SK-N-SH (cell line): ENCODE results near the gene TPMT. TPM values are rescaled to one million over a fixed set of nuclear protein-coding genes. Genes with fewer than 3 reads are reported as not detected.
"Not testable (repeated sequence)": the region's sequence is repeated elsewhere in the genome, so short reads cannot be mapped to it uniquely, and the experiment has no call there.

Experiments used
- CTCF ChIA-PET: fragments of 300-600, 350-600 bp; formaldehyde crosslinking; extraction: SDS; loops from one replicate; lab custom pipeline; 2021; lab: Yijun Ruan, JAX
- POLR2A ChIA-PET: fragments of 350-600 bp; sonication (Branson Sonifier 250); formaldehyde crosslinking; extraction: SDS; loops from one replicate; lab custom pipeline; 2020; ENCODE audit warnings: antibody characterized with exemption, inconsistent platforms; lab: Yijun Ruan, JAX
- DNase-seq: peaks from one replicate; pipeline ENCODE4 v3.0.0; 2012
- H2AFZ ChIP-seq: fragments of 200-600 bp; sonication (generic); 2 replicates; pipeline ENCODE4 v1.8.1; 2016; ENCODE audit warnings: antibody characterized with exemption, mild to moderate bottlenecking, low read depth
- H3F3A ChIP-seq: fragments of 200-600 bp; sonication (generic); replicated peaks from 2 replicates; pipeline ENCODE3; 2016; ENCODE audit warnings: antibody characterized with exemption, mild to moderate bottlenecking; ENCODE audit not compliant: insufficient read depth
- H3K27ac ChIP-seq, 2 experiments: fragments of 200-500 bp in 1 of 2; fragments of 200-600 bp in 1 of 2; sonication (Bioruptor generic) in 1 of 2; sonication (generic), shearing (Covaris generic) in 1 of 2; 2 replicates each; pipeline versions ENCODE4 v1.5.1 to v1.6.1; 2014 to 2016; ENCODE audit warnings: low read depth in 2 of 2, inconsistent platforms in 1 of 2, low read length in 1 of 2, mild to moderate bottlenecking in 1 of 2, mixed read lengths in 1 of 2
- H3K27me3 ChIP-seq: fragments of 200-600 bp; sonication (generic), shearing (Covaris generic); 2 replicates; pipeline ENCODE4 v1.6.1; 2016; ENCODE audit warnings: mixed run types; ENCODE audit not compliant: insufficient read depth
- H3K36me3 ChIP-seq, 2 experiments: fragments of 200-500 bp in 1 of 2; fragments of 200-600 bp in 1 of 2; sonication (Bioruptor generic) in 1 of 2; sonication (generic) in 1 of 2; replicated peaks in 1 of 2; 2 replicates each; pipeline versions ENCODE3 to v1.5.1; 2014 to 2016; ENCODE audit warnings: low read length in 1 of 2, mild to moderate bottlenecking in 1 of 2; ENCODE audit not compliant: insufficient read depth in 2 of 2, control insufficient read depth in 1 of 2
- H3K4me1 ChIP-seq, 2 experiments: fragments of 200-500 bp in 1 of 2; fragments of 200-600 bp in 1 of 2; sonication (Bioruptor generic) in 1 of 2; sonication (generic), shearing (Covaris generic) in 1 of 2; 2 replicates each; pipeline versions ENCODE4 v1.5.1 to v1.6.1; 2014 to 2016; ENCODE audit warnings: low read depth in 1 of 2, low read length in 1 of 2, mixed run types in 1 of 2; ENCODE audit not compliant: insufficient read depth in 2 of 2, control insufficient read depth in 1 of 2
- H3K4me2 ChIP-seq: fragments of 200-600 bp; sonication (generic), shearing (Covaris generic); 2 replicates; pipeline ENCODE4 v1.6.1; 2017; ENCODE audit warnings: mixed run types
- H3K4me3 ChIP-seq, 2 experiments: fragments of 200-500 bp in 1 of 2; fragments of 200-600 bp in 1 of 2; sonication (Bioruptor generic) in 1 of 2; sonication (generic), shearing (Covaris generic) in 1 of 2; 2 replicates each; pipeline versions ENCODE4 v1.5.1 to v1.8.1; 2014 to 2016; ENCODE audit warnings: low read depth in 2 of 2, inconsistent platforms in 1 of 2, low read length in 1 of 2, mild to moderate bottlenecking in 1 of 2, mixed read lengths in 1 of 2, moderate library complexity in 1 of 2
- H3K79me2 ChIP-seq: fragments of 200-600 bp; sonication (generic); 2 replicates; pipeline ENCODE4 v1.8.1; 2017; ENCODE audit warnings: mild to moderate bottlenecking; ENCODE audit not compliant: insufficient read depth
- H3K9ac ChIP-seq: fragments of 200-600 bp; sonication (generic); 2 replicates; pipeline ENCODE4 v1.6.1; 2017; ENCODE audit warnings: mixed run types
- H3K9me2 ChIP-seq: fragments of 200-600 bp; sonication (generic); 2 replicates; pipeline ENCODE4 v1.6.1; 2017; ENCODE audit warnings: mixed run types
- H3K9me3 ChIP-seq: fragments of 200-600 bp; sonication (generic); 2 replicates; pipeline ENCODE4 v1.6.1; 2017; ENCODE audit warnings: mixed run types, mild to moderate bottlenecking, moderate library complexity
- H4K20me1 ChIP-seq: fragments of 200-600 bp; sonication (generic); 2 replicates; pipeline ENCODE4 v1.6.1; 2017; ENCODE audit warnings: mild to moderate bottlenecking, mixed run types; ENCODE audit not compliant: insufficient read depth
- ELF1 ChIP-seq: IDR thresholded peaks from 2 replicates; pipeline ENCODE4 v1.4.0; 2012
- EP300 ChIP-seq, 2 experiments: IDR thresholded peaks; 2 replicates each; pipeline versions ENCODE4 v1.4.0 to v1.6.1; 2012; ENCODE audit warnings: borderline replicate concordance in 1 of 2, low read depth in 1 of 2, low read length in 1 of 2
- GATA2 ChIP-seq: sonication (generic); formaldehyde crosslinking; IDR thresholded peaks from 2 replicates; pipeline ENCODE4 v1.5.0; 2020; ENCODE audit warnings: mild to moderate bottlenecking, missing genetic modification reagents
- MXI1 ChIP-seq: IDR thresholded peaks from 2 replicates; pipeline ENCODE4 v1.6.1; 2012; ENCODE audit warnings: mild to moderate bottlenecking, low read depth, low read length, improper control_type of control experiment
- NFIC ChIP-seq: IDR thresholded peaks from 2 replicates; pipeline ENCODE4 v1.4.0; 2012; ENCODE audit warnings: borderline replicate concordance
- NRF1 ChIP-seq: IDR thresholded peaks from 2 replicates; pipeline ENCODE4 v1.6.1; 2012; ENCODE audit warnings: low read depth, mild to moderate bottlenecking, low read length
- RXRA ChIP-seq: IDR thresholded peaks from 2 replicates; pipeline ENCODE4 v1.4.0; 2012; ENCODE audit warnings: low read depth, mild to moderate bottlenecking, borderline replicate concordance
- WGBS: methylation state at CpG from one replicate; pipeline ENCODE4 v1.1.6; 2017; ENCODE audit warnings: low lambda C conversion rate; 5-methylcytosine and 5-hydroxymethylcytosine counted together
- polyA plus RNA-seq, 3 experiments: library from polyadenylated mRNA; depleted of rRNA; stranded (reverse); fragments of >200 nt; gene quantifications; 2 replicates each; pipeline ENCODE4 v1.2.3, GENCODE V29; 2012
- TF ChIP-seq, protein P1 (sequence below): fragments of 200-600 bp; sonication (generic); IDR thresholded peaks from 2 replicates; pipeline ENCODE4 v1.6.1; 2017; ENCODE audit warnings: antibody characterized with exemption, mild to moderate bottlenecking, moderate library complexity
- TF ChIP-seq, protein P2 (sequence below): IDR thresholded peaks from 2 replicates; pipeline ENCODE4; 2012

The TPMT gene
- polyA plus RNA-seq, 1 of the 3 experiments (the other 2 are of a cell fraction): 8.1 TPM

DNA sequence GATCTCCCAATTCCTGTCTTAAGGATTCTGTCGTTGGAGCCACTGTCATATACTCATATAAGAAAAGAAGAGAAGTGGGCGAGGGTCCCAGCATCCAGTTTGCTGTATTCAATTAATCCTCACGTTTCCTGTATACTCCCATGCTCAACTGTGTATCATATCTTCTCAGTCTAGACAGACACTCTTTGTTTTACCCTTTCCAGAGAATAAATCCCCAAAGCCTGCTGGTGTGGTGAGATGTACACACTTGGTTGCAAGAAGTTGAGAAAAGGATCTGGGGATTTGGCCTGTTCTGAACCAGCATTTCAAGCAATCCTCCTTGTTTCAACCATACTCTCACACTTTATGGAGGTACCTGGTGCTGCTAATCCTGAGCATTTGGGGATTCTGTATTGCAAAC is 3.1 kb downstream of the TPMT start:
- ChIA-PET POLR2A (no interaction called here), CTCF (no interaction called here)
- no peak overlapping the region for H2AFZ ChIP-seq
- no peaks in the 10 kb centered on the region for H3K27me3 ChIP-seq
- H4K20me1 ChIP-seq: no peaks in the 10 kb centered on the region
- TF ChIP-seq, protein P1, sequence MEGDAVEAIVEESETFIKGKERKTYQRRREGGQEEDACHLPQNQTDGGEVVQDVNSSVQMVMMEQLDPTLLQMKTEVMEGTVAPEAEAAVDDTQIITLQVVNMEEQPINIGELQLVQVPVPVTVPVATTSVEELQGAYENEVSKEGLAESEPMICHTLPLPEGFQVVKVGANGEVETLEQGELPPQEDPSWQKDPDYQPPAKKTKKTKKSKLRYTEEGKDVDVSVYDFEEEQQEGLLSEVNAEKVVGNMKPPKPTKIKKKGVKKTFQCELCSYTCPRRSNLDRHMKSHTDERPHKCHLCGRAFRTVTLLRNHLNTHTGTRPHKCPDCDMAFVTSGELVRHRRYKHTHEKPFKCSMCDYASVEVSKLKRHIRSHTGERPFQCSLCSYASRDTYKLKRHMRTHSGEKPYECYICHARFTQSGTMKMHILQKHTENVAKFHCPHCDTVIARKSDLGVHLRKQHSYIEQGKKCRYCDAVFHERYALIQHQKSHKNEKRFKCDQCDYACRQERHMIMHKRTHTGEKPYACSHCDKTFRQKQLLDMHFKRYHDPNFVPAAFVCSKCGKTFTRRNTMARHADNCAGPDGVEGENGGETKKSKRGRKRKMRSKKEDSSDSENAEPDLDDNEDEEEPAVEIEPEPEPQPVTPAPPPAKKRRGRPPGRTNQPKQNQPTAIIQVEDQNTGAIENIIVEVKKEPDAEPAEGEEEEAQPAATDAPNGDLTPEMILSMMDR: no peak
- no peak for TF ChIP-seq ELF1
- no peak for TF ChIP-seq NFIC
- TF ChIP-seq GATA2 (CRISPR knock-in tag): no peak
- TF ChIP-seq, protein P2, sequence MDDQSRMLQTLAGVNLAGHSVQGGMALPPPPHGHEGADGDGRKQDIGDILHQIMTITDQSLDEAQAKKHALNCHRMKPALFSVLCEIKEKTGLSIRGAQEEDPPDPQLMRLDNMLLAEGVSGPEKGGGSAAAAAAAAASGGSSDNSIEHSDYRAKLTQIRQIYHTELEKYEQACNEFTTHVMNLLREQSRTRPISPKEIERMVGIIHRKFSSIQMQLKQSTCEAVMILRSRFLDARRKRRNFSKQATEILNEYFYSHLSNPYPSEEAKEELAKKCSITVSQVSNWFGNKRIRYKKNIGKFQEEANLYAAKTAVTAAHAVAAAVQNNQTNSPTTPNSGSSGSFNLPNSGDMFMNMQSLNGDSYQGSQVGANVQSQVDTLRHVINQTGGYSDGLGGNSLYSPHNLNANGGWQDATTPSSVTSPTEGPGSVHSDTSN: no peak
- no peak for TF ChIP-seq EP300 (IDR thresholded peaks at IDR 0.05; ENCODE audit: borderline replicate concordance in 1 of 2, low read depth in 1 of 2, low read length in 1 of 2)
- TF ChIP-seq NRF1: no peak
- TF ChIP-seq MXI1: no peak
- TF ChIP-seq RXRA: no peak
- no peak overlapping the region for H3K4me3 ChIP-seq
- peaks cover 23% of the 10 kb centered on the region for H3F3A ChIP-seq
- H3K36me3 ChIP-seq: peaks cover 2 to 6% of the 10 kb centered on the region in 2 experiments
- peaks cover 8% of the 10 kb centered on the region; the same call in 1 of the 2 replicates for H3K79me2 ChIP-seq
- peaks cover 15 to 28% of the 10 kb centered on the region in 2 experiments; a peak in 3 of 4 replicates for H3K4me1 ChIP-seq
- no peak overlapping the region for H3K9ac ChIP-seq
- 87% methylated on average over 3 of the region's 3 CpGs for WGBS
- H3K4me2 ChIP-seq: no peak overlapping the region
- no peaks in the 10 kb centered on the region for H3K9me2 ChIP-seq
- no peak overlapping the region for H3K27ac ChIP-seq
- H3K9me3 ChIP-seq: no peaks in the 10 kb centered on the region
- DNase-seq: no peak

DNA sequence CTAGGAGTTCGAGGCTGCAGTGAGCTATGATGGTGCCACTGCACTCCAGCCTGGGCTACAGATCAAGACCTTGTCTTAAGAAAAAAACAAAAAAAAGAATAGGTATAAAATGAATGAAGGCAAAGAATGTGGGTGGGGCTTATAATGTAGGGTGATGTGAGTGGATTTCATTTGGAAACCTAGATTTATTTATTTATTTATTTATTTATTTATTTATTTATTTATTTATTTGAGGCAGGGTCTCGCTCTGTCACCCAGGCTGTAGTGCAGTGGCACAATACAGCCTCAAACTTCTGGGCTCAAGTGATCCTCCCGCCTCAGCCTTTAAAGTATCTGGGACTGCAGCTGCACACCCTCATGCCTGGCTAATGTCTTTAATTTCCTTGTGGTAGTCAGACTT is 3.5 kb downstream of the TPMT start:
- H2AFZ ChIP-seq, H3K9me3 ChIP-seq, H3K4me2 ChIP-seq, H3K79me2 ChIP-seq, CTCF ChIA-PET, H3K9ac ChIP-seq, H3K9me2 ChIP-seq, H3K36me3 ChIP-seq, H3K4me3 ChIP-seq, H4K20me1 ChIP-seq, H3K27me3 ChIP-seq, DNase-seq, H3K27ac ChIP-seq: not testable (repeated sequence)
- WGBS: 96% methylated on average over 3 of the region's 3 CpGs
- peaks cover 15 to 28% of the 10 kb centered on the region in 2 experiments; a peak in 3 of 4 replicates for H3K4me1 ChIP-seq
- POLR2A ChIA-PET: interaction anchor here (0.7 kb wide), 1 partner anchor 885 kb away, joined by 4 read pairs; no protein-coding TSS in a partner anchor
- peaks cover 19% of the 10 kb centered on the region for H3F3A ChIP-seq
